ENCODE measurements around the gene GNAO1.

The GNAO1 gene

DNA sequence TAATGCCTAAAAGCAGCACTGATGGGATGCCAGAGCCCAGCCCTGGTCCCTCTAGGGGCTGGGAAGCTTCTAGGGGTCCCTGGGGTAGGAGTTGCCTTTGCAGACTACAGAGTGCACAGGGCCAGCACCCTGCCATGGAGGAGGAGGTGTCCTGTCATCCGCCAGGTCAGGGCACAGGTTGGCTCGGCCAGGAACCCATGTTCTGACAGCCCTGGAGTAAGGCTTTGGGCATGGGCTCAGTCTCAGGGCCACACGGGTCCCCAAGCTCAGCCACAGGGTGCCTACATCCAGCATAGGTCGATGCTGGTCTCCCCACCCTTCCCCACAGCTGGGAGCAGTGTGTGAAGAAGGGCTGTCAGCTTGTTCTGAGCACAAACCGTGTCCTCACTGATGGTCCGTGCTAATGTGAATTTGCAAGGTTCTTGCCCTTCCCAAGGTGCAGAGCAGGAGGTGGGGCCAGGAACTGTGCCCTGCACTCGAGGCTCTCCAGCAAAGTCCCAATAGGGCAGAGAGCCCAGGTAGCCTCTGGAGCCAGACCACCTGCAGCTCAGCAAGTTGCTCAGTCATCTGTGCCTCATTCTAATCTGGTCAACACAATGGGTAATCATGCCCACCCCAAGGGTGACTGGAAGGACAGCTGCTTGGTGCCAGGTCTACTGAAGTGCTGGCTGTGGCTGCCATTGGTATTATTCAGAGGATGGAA lies 161.2 kb downstream of the GNAO1 start:
- no peak for DNase-seq

DNA sequence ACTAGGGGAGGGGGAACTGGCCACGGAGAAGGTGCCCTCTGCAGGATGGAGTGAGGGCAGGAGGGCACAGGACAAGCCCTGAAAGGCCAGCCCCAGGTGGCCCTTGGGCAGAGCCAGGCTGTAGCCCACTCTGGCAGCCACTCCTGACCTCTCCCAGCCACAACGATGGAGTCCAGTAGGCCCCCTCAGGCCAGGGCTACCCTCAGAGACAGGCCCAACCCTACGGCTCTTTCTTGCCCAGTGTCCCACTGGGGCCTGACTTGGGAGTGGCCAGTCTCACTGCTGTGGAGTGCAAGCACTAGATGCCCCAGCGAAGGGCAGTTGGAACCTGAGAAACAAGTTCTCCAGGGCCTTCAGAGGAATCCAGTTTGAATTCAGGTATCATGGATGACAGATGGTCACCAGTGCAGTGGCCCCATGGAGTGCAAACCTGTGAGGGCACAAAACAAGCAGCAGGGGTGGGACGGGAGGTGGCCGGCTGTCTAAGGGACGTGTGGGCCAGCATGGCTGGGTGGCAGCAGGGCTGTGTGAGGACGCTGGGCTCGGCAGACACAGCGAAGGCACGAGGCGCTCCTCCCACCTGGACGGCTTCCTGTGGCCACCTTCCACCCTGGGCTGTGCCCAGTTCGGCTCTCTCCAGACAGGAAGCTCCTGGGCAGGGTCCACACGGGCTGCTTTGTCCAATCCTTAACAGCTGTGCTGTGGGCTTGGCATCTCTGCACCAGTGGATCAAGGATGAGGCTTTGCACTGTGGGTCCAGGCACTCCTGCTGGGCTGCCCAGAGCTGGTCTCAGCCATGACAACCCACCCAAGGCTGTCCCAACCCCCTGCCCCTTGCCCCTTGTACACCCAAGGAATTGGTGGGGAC lies 162.0 kb downstream of the GNAO1 start:
- DNase-seq = no peak

DNA sequence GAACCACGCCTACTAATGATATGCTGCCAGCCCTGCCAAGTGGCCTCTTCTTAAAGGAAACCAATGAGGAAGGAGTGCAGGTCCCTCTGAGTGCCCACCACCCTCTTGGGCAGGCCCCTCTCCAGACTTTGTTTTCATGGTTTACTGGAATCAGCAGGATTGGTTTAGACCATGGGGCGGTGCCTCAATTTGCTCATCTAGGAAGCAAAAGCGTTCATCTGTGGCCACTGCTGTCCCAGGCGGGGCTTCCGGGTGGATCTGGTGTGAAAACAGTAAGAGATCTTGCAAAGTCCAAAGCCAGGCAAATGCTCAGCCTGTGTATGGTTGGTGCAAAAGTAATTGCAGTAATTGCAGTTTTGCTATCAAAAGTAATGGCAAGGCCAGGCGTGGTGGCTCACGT lies 162.7 kb downstream of the GNAO1 start:
- no peak for DNase-seq

DNA sequence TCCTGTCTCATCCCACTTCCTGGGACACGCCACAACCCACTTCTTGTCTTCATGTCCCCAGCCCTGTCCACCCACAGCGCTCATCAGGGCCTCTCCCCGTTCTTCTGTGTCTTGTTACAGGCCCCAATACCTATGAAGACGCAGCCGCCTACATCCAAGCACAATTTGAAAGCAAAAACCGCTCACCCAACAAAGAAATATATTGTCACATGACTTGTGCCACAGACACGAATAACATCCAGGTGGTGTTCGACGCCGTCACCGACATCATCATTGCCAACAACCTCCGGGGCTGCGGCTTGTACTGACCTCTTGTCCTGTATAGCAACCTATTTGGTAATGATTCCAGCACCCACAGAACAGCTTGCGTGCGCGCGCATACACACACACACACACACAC lies 163.5 kb downstream of the GNAO1 start:
- DNase-seq = no peak

DNA sequence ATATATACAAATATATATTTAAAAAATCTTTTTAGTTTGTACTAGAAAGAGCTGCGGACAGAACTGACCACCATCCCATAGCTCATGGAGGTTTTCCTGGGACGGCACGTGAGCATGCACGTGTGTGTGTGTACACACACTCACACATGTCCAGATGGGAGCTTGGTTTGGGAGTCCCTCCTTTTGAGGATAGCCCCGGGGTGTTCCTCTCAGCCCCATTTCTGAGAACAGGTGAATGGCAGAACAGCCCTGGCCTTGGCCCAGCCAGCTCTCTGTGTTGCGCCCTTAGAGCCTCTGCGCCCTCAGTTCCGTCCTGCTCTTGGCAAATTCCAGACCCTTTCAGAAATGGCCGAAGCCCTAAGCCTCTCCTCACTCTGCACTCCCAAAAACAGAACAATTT lies 163.9 kb downstream of the GNAO1 start:
- no peak for DNase-seq

DNA sequence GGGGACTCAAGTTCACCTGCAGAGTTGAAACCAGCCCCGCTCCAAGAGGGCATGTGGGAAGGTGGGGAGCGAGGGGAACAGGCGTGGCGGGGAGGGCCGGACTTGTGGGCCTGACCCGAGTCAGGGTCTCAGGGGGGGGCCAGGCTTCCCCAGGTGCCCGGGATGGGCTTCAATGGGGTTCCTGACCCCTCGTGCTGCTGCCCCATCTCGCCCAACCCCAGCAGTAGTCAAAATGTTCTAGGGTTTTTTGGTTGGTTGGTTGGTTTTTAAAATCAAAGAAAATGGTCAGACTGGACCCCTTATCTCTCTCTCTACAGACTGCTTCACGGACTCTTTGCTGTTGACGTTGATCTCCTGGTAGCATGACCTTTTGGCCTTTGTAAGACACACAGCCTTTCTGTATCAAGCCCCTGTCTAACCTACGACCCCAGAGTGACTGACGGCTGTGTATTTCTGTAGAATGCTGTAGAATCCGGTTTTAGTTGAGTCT lies 164.5 kb downstream of the GNAO1 start:
- no peak for DNase-seq

DNA sequence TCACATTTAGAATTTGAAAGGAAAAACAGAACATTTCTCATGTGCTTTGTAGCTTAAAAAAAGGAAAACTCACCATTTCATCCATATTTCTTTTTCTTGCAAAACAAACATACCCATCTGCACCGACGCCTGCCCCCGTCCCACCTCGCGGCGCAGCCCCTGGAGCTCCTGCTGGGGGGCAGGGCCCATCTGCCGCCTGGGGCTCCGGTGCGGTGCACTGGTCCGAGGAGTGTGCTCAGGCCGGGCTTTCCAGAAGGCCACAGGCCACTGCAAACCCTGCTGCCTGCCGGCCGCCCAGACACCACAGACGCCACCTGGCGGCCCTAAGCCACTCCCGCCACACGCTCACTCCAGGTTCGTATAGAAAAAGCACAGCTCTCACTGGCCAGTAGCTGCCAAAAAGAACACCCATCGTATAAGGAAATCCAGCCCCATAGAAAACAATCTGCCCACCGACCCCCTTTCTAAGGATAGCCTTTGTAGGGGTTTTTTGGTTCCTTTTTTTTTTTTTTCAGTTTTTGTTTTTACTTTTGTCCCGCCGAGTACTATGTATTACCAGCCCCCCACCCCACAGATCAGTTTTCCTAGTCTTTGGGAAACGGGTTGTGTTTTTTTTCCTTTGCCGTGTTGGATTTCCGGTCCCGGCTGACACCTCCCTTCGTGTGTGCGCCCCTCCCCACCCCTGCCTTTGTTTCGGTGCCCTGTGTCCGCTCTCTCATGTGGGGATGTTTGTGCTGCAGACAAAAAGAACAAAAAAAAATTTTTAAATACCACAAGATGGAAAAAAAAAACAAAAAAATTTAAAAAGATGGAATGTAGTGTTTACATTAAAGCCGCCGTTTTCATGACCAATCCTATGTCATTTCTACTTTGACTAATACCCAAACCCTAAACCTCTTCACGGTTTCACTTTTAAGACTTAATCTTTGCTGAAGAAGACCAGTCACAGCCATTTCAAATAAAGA lies 165.3 kb downstream of the GNAO1 start:
- peak; percentile 23 for DNase-seq

DNA sequence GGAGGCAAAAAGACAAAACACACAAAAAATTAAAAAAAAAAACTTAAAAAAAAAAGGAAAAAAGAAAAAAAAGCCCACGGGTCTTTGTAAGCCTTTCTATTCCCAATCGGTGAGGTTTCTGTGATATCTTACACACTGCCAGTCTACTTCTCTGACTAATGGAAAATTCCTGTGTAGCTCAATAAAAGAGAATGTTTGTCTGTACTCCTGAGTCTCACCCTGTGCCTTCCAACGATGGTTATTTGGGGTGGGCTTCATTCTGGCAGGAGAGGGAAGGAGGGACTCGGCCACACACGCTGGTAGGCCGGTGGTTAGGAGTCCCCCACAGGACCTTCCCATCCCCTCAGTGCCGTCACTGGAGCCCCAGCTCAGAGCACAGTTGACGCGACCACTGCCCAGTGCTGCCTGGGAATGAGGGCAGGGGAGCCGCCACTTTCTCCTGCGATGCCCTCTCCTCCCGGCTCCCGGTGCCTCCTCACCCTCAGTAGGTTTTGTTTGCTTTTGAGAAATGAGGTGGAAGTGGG lies 166.0 kb downstream of the GNAO1 start:
- DNase-seq = no peak

DNA sequence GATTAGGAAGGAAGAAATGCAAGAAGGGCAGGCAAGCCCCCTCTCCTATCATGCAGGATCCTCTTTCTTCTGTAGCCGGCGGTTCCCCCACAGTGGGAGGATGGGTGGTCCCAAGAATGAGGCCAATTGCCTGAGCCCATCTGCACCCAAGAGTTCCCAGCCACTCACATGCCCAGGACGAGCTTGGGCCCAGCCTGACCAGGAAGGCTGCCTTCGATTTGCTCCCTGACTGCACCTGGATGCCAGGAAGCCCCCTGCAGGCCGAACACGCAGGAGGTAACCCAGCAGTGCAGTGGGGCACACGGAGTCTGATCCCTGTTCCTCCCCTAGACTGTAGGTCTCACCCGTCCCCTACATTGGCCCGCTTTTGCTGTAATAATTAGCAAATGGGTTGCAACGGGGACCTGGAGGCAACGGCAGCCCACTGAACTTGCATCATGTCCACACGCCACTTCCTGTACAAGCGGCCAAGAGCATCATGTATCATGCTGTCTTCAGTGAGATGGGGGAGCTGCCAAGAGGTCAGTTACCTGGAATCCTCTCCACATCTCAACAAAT lies 166.6 kb downstream of the GNAO1 start:
- no peak for DNase-seq

DNA sequence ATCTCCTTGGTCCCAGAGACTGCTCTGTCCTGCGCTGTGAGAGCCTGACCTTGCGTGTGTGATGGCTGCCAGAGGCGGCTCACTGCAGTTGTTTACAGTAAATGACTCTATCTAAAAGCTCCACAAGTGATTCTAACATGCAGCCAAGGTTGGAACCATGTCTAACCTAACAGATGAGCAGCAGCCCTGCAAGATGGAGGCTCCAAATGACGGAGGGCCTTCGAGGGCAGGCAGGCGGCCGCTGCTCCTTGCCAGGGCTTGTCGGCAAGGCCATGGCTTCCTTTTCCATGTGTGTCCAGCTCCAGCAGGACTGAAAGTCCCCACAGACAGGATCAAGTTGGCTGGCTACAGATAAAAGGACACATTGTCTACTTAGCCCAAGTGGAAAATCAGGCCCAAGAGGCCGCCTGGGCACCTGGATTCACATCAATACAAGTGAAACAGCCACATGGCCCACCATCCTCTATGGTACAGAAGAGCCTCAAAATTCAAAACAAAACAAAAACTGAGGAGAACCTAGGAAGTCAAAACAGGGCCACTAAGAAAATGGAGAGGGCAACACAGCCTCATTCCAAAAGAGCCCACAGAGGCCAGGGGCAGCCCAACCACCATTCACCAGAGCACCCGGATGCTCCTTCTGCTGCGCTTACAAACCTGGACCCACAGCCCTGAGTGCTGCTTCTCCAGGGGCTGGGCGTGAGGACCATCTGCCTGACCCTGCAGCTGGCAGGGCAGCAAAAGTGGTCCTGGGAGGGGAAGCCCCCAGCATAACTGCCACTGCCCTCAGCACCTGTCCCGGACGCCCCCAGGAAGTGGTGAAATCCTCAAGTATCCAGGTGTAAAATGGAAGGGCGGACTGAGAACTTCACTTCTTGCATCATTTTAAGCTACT lies 169.1 kb downstream of the GNAO1 start:
- no peak for DNase-seq

DNA sequence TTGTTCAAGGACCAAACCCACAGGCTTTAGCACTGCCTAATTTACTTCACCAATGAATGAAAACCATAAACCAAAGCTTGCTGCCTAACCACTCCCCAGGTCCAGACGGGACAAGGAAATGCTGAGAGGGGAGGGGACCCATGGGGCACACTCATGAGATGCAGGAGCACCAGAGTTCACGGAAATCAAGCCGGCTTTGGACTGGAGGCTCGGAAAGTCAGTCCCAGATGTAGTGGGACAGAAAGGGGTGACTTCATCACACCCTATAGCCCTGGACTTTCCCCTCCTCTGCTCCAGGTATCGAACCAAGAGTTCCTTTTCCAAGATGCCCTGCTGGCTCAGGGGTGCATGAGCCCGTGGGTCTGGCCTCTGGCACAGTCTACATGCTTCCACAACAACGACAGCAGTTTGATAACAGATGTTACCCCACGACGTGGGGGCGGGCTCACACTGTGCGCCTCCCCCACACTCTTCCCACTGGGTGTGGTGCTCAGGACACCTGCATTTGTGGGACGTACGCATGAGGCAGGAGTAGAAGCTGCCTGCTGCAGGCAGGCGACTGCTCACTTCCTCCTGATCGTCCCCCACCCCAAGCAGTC lies 170.9 kb downstream of the GNAO1 start:
- no peak for DNase-seq

DNA sequence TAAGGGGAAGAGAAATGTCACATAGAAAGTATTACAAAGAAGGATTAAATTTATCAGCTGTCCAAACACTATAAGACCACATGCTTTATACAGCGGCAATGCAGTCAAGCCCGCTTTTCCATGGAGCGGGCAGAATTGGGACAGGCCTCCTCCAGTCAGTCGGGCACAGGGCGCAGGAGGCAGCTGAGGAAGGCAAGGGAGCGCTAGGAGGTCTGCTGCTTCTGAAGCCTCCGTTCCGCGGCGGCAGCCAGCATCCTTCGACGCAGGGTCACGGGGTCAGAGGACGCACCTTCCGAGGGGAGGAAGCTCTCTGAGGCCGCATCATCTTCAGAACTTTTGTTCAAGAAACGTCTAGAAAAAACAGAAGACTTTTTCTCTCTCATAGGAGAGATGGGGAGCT lies 171.4 kb downstream of the GNAO1 start:
- no peak for DNase-seq

DNA sequence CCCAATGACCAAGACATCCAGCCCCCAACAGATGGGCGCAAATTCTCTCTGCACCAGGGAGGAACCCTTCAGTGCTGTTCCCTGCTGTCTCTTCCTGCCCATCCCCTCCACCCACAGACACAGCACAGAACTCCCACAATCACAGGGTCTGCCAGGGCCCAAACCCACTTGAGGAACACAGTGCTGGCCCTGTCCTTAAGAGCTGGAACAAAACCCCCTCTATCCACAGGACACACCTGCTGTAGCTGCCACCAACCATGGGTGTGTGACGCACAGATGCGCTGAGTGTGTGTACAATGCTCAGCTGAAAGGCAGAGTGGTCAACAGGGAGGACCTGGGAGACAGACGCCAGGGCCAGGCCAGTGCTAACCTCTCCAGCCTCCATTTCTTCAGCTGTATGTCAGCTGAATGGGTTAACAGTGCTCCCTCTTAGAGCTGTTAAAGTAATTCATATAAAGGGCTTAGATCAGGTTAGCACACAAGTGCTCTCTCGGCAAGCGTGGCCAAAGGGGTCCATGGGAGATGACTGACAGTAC lies 172.0 kb downstream of the GNAO1 start:
- DNase-seq = no peak

DNA sequence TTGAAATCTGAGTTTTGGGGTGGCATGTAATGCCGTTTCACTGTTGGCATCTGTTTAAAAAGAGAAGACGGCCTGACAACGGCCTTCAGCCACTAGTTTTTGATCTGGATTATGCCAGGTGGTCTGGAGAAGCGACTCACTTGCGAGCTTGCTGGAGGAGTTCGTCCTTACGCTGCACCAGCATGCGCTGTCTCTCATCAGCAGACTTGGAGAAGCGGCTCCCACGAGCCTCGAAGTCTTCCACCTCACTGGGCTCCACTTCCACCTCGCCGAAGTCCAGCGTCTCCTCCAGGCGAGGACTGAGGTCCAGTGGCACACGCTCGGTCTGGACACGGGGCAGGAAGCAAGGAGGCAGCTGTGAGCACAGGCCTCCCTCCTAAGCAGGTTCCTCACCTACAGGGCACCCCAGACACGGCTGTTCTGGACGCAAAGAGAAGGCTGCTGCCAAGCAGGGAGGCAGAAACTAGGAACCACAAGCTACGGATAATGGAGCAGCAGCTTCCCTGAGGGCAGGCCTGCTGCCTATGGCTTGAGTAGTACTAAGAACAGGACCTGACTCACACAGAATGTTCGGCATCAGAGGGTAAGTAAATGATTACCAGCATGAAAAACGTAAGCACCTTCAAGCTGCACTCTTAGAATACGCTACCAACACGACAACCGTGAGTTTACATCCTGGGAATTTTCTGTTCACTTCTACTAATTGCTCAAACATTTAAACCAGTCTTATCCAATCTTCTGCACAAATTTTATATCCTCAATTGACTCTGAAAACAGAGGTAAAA lies 172.7 kb downstream of the GNAO1 start:
- no peak for DNase-seq

DNA sequence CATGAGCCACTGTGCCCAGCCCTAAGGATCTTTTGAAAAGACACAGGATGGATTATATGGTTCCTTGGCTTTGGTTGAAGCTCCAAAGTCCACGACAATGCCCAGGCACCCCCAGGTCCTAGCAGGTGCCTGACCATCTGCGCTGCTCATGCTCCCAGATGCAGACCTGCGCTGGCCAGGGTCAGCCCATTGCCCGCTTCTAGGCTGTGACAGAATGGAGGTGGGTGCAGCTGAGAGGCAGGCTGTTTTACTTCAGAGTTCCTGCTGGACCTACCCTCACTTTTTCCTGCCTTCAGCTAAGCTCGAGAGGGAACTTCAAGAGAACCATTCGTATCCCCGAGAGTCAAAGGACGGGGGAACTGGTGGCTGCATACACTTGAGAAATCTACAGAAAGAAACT lies 173.6 kb downstream of the GNAO1 start:
- DNase-seq = no peak

DNA sequence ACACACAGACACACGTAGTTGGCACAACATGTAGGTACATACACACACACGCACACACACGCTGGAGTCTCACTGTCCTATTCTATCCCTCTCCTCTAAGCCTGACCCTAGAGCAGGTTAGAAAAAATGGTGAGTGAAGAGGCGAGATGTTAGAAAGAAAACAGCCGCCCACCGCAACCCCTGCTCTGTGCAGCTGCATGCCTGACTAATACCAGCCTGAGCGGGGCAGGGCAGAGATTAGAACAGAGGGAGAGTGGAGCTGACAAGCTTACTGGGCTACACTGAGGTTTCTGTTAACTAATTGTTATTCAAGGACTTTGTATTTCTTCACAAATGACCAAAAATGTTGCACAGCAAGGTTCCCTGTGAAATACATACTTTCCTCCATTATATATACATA lies 174.3 kb downstream of the GNAO1 start:
- DNase-seq = no peak

DNA sequence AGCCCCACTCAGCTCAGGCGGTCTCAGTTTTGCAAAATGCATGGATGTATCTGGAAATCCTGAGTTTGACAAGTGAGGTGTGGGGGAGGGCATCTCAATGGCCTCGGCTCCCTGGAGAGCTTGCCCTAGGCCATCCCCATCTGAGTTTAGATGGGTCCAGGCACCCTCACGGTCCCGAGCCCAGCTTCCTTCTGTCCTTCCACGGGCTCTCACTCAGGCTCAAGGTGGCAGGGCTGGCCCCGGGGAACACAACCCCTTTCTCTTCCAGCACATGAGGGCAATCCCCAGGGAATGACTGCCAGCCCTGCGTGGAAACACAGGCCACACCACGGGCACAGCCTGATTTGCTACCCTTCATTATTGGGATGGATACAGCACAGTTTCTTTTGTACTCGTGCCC lies 175.7 kb downstream of the GNAO1 start:
- no peak for DNase-seq

DNA sequence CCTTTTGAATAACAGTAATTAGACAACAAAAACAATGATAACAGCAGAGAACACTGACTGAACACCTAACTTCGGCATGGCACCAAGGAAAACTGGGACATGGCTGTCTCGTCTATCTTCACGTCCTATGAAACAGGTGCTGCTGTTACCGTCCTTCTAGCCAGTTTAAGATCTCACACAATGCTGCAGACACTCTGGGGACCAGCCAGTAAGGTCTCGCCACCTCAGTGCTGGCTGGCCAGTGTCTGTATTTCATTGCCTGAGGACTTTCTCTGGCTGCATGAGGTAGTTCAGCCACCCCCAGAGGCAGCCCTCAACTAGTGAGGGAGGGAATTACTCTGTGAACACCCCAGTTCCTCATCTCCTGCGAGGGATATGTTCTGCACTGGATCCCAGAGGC lies 176.5 kb downstream of the GNAO1 start:
- no peak for DNase-seq

DNA sequence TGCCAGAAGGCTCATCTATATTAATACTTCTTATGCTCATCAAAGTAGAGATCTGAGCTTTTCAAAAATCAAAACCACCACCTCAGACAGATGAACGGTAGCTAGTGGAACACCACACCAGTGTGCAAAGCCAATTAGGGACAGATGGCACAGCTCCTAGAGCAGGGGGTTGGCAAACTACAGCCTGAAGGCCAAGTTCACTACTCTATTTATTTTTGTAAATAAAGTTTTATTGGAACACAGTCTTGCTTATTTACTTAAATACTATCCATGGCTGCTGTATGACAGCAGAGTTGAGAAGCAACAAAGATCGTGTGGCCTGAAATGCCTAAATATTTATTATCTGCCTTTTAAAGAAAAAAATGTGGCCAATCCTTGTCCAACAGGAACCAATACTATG lies 177.3 kb downstream of the GNAO1 start:
- peak; percentile 60 for DNase-seq

DNA sequence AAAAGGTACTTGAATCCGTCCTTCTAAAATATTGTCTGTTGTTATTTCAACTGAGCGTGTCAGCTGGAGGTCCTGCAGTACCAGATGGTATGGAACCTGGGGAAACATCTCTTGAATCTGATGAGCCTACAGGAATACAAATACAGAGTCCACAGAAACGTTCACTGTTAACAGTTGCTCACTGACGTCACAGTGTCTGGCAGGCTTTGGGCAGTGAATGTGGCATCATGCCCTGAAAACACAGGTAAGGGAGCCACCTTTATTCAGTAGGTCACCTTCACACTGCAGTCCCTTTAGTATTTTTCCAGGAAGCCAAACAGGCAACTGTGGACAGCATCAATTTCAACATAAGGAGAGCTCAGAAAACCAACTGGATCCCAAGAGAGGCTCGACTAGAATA lies 177.9 kb downstream of the GNAO1 start:
- peak; percentile 12 for DNase-seq
